ACHN (cell line): ENCODE results near the gene TNFRSF25.

Experiments
- DNase-seq: peaks from one replicate; pipeline ENCODE4 v3.0.0-alpha.2; 2015
- in situ Hi-C: cut with HindIII; loops from 2 replicates; pipeline ENCODE4 v1.10.0; 2017; ENCODE audit warnings: low sequenced_read_pairs, low pct_ligation_motif_present, low pct_unique_long_range_greater_than_20kb

TNFRSF25 gene

DNA sequence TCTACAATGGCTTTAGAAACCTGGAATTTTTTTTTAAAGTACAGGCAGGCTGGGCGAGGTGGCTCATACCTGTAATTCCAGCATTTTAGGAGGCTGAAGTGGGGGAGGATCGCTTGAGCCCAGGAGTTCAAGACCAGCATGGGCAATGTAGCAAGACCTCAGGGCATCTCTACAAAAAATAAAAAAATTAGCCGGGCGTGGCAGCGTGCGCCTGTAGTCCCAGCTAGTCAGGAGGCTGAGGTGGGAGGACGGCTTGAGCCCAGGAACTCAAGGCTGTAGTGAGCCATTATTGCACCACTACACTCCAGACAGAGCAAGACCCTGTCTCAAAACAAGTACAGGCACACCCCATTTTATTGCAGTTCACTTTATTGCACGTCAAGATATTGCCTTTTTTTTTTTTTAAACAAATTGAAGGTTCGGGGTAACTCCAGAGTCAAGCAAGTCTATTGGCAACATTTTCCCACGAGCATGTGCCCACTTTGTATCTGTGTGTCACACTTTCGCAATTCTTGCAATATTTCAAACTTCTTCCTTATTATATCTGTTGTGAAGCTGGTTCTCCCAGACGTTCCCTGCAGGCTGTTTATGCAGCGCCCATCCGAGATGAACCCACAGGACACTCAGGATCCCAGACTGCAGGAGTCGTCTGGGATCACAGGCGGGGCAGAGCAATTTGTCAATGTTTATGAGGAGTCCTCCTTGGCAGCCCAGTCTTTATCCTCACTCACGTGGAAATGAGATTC, 50.9 kb downstream of the TNFRSF25 start:
- in situ Hi-C loops, result no loop called here
- DNase-seq, result no peak

DNA sequence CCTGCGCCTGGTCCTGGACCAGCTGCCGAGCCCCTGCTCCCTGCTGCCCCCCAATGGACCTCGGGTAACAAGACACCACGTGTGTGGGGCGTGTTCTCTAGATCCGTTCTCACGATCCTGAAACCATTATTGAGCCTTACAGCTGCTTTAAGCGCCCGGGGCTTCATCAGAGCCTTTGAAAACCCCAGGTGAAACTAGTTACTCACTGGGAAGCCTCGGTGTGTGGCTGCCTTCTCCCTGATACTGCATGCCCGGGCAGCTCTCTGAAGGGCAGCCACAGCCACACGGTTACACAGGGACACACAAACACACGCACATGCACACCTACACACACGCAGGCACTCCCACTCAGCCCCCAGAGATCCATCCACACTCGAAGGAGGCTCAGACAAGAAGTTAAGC, 51.5 kb downstream of the TNFRSF25 start:
- DNase-seq, result peak; percentile 55
- in situ Hi-C loops, result no loop called here

DNA sequence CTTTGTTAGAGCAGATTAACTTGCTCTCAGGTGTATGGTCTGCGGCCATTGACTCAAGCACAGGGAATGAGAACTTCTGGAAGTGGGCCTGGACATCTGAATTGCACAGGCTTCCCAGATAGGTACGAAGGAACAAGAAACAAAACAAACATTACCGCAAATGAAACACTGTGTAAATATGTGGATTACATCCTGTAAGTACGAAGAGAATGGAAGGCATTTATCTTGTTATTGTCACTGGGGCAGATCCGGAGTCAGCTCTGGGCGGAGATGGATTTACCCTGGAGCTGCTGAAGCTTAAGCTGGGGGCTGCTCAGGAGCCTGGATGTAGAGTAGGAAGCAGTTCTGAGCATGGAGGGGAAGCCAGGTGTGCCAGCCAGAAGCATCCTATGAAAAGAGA, 53.1 kb downstream of the TNFRSF25 start:
- in situ Hi-C loops, result no loop called here
- no peak for DNase-seq
